ENCODE measurements around the gene TPD52L2. TPM values are rescaled to one million over a fixed set of nuclear protein-coding genes. Genes with fewer than 3 reads are reported as not detected.
"Not testable (repeated sequence)": the region's sequence is repeated elsewhere in the genome, so short reads cannot be mapped to it uniquely, and the experiment has no call there.

Gene TPD52L2
- total RNA-seq, 1 donor from 2014 or later, result 78.0 TPM

DNA sequence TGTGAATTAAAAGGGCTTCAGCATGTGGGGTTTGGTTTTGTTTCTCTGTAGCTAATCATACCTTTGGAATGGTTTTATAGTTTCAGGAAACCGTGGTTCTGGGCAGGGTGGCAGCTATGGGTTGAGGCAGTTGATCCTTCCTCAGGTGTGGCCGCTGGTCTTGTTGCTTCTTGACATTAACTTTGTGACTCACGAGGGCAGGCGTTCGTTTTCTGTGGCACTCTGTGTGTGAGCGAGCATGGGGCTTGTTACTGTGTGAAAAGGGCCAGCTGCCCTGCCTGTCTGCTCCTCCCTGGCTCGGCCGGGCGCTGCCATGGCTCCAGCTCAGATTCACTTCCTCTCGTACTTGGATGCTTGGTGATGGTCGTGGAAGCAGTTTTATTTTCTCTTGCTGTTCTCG is 46.1 kb downstream of the TPD52L2 start:
- intact Hi-C loops (cut with micrococcal nuclease), result no loop called here
- no peak for DNase-seq
- ATAC-seq, result no peak

DNA sequence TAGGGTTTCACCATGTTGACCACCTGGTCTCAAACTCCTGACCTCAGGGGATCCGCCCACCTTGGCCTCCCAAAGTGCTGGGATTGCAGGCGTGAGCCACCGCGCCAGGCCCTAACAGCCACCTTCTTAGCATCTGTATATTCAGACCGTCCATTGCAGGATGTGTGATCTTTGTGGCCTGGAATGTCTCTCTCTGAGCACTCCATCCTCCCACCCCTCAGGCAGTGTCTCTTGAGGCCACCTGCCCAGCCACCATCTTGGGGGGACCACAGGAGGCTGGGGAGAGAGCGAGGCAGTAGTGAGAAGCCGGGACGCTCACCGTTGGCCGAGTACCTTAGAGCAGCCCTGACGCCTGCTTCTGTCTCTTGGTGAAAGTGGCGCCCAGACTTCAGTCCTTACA is 48.7 kb downstream of the TPD52L2 start:
- ATAC-seq (no peak), DNase-seq (no peak)
- intact Hi-C loops (cut with micrococcal nuclease), result no loop called here

DNA sequence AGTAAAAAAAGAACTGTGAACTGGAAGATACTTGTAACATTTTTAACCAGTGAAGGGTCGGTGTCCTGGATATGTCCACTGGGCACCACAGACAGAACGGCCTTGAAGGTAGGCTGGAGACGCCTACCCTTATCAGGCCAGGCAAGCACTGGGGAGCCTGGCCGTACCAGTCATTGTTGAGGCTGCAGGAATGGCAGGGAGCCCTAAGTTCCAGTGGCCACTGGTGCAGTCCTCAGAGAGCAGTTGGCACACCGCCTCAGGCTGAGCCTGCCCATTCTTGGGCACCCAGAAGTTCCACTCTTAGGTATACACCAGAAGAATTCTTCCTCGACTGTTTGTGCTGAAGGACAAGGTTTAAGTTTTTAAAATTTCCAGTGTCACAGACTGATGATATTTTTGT is 50.4 kb downstream of the TPD52L2 start:
- intact Hi-C loops (cut with micrococcal nuclease), result no loop called here
- DNase-seq (peak; percentile 83), ATAC-seq (peak; percentile 93)

DNA sequence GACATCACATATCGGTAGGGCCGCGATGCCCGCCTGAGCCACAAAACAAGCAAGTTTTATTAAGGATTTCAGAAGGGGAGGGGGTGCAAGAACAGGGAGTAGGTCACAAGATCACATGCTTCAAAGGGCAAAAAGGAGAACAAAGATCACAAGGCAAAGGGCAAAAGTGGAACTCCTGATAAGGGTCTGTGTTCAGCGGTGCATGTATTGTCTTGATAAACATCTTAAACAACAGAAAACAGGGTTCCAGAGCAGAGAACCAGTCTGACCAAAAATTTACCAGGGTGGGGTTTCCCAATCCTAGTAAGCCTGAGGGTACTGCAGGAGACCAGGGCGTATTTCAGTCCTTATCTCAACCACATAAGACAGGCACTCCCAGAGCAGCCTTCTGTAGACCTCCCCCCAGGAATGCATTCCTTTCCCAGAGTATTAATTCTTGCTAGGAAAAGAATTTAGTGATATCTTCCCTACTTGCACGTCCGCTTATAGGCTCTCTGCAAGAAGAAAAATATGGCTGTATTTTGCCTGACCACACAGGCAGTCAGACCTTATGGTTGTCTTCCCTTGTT is 51.4 kb downstream of the TPD52L2 start:
- DNase-seq; intact Hi-C loops (cut with micrococcal nuclease); ATAC-seq: not testable (repeated sequence)

DNA sequence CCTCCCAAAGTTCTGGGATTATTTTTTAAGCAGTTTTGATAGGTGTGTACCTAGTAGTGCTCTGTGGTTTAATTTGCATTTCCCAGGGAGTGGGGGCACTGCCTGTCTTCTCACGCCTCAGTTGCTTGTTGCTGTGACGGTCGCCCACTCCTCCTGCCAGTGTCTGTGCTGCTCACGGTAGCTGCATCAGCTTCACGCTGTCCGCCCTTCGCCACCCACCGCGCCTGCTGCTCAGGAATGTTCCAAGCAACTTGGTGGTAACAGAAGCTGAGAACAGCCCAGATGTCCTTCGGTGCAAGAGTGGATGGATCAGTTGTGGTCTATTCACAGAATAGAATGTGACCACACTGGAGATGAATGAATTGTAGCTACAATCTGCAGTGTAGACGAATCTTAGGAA is 52.7 kb downstream of the TPD52L2 start:
- intact Hi-C loops (cut with micrococcal nuclease), result no loop called here
- DNase-seq (no peak), ATAC-seq (no peak)

DNA sequence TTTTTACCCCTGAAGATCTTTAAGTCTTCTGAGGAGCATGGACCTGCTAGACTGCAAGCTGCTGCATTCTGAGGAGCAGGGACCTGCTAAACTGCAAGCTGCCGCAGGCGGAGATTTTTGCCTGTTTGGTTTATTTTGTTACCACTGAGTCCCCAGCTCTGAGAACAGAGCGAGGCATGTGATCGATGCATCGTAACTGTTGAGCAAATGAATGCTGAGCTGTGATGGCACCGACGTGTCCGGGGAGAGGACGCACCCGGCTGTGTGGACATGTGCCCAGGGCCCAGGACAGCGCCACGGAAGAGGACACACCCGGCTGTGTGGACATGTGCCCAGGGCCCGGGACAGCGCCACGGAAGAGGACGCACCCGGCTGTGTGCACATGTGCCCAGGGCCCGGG is 54.1 kb downstream of the TPD52L2 start:
- intact Hi-C loops (cut with micrococcal nuclease), result no loop called here
- DNase-seq, result no peak
- no peak for ATAC-seq

DNA sequence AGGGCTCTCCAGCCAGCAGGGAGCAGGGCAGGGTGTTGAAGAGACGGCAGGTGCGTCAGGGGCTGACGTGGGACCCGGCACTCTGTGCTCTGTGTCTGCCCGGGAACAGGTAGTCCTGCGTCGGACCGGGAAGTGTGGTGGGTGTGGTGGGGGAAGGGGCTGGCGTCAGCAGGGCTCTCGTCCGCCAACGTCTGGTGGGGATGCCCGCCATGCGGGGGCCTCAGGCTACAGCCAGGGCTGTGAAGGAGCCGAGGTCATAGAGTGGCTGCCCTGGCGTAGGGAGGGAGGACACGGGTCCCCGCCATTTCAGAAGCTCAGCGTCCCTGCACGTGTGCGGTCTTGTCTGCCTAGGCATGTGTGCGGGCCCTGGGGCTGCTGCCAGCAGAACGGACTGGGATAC is 55.2 kb downstream of the TPD52L2 start:
- DNase-seq (no peak), ATAC-seq (no peak)
- intact Hi-C loops (cut with micrococcal nuclease), result no loop called here

DNA sequence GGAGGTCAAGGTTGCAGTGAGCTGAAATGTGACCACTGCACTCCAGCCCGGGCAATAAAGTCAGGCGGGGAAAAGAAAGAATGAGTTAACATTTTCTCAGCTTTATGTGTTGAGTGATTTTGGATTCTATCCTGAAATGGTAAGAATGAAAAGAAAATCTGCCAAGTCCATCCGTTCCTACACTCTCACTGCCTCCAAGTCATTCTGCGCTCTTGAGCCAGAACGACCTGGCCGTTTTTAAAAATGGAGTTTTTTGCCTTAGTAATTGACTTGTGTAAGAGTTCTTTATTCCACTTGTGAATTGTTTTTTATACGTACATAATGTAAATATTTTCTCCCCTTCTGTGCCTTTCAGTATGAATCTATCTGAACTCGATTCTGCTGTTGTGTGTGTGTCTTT is 58.6 kb downstream of the TPD52L2 start:
- intact Hi-C loops (cut with micrococcal nuclease), result no loop called here
- DNase-seq, result no peak
- ATAC-seq, result no peak

DNA sequence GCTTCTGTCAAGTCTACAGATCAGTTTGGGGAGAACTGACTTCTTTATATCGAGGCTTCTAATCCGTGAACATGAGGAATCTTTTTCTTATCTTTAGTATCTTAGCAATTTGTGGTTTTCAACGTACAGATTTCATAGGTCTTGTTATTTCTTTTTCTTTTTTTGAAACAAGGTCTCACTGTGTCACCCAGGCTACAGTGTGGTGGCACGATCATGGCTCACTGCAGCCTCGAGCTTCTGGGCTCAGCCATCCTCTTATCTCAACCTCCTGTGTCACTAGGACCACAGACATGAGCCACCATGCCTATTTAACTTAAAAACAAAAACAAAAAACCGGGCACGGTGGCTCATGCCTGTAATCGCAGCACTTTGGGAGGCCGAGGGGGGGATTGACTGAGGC is 59.2 kb downstream of the TPD52L2 start:
- no peak for DNase-seq

DNA sequence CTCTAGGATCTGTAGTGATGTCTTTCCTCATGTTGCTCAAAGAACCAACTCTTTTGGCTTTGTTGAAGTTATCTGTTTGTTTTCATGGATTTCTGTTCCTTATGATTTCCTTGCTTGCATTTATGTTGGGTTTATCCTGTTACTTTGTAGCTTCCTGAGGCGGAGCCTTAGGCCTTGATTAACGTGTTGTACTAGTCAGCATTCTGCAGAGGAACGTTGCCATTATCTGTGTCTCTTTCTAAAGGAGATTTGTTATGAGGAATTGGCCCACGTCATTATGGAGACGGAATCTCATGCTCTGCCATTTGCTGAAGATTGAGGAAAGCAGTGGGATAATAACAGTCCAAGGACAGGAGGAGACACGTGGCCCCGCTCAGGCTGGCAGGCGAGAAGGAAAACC is 61.2 kb downstream of the TPD52L2 start:
- intact Hi-C loops (cut with micrococcal nuclease), result no loop called here
- no peak for DNase-seq
- no peak for ATAC-seq

More for the DNA sequence above, 59.2 kb downstream of the TPD52L2 start:
- ATAC-seq, result no peak
- intact Hi-C loops (cut with micrococcal nuclease), result no loop called here

DNA sequence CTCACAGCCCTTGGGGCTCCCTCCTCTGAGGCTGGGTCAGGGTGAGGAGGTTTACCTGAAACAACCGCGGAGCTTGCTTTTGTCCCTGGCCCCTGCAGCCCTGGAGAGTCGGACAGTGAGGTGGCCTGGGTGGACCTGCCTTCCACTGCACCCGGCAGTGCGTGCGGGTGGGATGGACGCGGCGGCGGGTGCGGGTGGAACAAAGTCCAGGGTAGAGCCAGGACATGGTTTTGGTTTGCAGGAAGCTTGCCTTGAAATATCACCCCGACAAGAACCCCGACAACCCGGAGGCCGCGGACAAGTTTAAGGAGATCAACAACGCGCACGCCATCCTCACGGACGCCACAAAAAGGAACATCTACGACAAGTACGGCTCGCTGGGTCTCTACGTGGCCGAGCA is 64.0 kb downstream of the TPD52L2 start:
- intact Hi-C loops (cut with micrococcal nuclease), result no loop called here
- no peak for DNase-seq
- no peak for ATAC-seq

DNA sequence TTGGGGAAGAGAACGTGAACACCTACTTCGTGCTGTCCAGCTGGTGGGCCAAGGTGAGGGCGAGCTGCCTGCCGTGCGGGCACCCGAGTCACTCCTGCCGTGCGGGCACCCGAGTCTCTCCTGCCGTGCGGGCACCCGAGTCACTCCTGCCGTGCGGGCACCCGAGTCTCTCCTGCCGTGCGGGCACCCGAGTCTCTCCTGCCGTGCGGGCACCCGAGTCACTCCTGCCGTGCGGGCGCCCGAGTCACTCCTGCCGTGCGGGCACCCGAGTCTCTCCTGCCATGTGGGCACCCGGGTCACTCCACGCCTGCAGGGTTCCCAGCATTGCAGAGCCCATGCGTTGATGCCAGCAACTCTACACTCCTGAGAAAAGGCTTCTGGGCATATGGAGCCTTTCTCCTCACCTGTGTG is 64.4 kb downstream of the TPD52L2 start:
- ATAC-seq; intact Hi-C loops (cut with micrococcal nuclease); DNase-seq: not testable (repeated sequence)

DNA sequence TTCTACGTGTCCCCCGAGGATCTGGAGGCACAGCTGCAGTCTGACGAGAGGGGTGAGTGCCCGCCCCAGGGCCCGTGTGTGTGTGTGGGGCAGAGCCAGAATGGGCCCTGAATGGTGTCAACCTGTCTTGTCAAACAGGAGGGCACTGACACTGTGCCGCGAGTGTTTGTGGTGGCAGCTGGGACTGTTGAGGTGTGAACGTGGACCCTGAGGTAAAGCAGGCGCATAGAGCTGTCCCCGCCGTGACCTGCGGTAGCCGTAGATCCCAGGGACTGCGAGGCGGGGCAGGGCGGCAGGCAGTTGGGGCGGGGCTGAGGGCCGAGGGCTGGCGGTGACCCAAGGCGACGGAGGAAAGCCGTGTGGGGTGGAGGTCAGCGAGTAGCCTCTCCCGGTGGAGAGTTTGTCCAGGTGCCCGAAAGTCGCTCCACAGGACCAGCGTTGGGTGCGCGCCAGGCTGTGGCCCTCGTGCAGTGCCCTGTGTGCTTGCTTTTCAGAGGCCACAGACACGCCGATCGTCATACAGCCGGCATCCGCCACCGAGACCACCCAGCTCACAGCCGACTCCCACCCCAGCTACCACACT is 66.0 kb downstream of the TPD52L2 start:
- DNase-seq (peak; percentile 91), ATAC-seq (peak; percentile 95)
- intact Hi-C loops (cut with micrococcal nuclease), result no loop called here

DNA sequence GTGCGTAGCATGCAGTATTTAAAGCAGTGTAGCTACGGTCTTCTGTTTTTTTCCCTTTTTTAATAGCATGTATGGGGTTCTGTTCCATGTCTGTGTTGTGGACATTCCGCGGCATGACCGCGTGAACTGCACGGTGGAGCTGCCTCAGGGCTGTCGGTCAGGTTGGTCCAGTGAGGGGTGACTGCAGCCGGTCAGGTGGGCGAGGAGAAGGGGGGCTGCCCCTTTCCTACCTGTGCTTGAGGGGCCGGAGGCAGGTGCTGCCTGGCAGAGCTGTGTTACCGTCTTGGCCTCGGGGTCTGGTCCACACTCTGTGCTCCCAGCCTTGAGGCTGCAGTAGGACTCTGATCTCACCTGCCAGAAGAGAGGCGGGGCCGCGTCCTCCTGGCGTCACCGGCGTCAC is 66.7 kb downstream of the TPD52L2 start:
- no peak for ATAC-seq
- intact Hi-C loops (cut with micrococcal nuclease), result no loop called here

DNA sequence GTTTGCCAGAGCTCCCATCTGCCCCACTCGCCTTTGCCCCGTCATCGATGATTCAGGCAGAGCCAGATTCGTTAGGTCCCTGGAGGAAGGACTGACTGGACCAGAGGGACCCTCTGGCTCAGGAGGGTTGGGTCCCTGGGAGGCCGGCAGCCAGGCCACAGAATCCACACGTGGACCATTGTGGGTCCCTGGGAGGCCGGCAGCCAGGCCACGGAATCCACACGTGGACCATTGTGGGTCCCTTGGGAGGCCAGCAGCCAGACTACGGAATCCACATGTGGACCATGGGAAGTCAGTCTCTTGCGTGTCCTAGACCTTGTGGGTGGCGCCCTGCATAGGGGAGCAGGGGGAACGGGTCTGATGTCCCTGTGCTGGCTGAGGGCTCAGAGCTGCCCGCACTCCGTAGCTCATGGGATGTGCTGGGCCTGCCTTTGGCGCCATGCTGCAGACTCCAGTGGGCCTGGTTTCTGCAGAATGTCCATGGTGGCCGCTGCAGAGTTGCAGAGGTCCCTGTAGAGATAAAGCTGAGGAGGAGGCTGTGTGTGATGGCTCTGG is 67.6 kb downstream of the TPD52L2 start:
- no peak for DNase-seq
- ATAC-seq, result no peak
- intact Hi-C loops (cut with micrococcal nuclease), result no loop called here

More for the DNA sequence above, 66.7 kb downstream of the TPD52L2 start:
- no peak for DNase-seq

DNA sequence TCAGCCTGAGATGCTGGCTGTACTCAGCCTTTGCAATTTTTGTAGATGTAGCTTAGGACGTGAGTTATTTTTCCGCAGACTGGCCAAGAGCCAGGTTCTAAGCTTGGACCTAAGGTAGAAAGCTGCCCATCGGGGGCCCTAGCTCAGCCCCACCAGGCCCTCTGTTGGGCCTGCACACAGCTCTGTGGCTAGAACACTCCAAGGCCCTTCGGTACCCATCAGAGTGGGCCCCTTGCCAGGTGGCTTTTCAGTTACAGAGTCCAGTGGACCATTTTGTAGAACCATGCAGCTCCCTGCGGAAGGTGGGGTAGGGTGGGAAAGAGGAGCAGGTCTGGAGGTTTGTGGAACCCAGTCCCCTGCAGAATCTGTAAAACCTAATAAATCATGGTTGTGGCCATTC is 68.6 kb downstream of the TPD52L2 start:
- intact Hi-C loops (cut with micrococcal nuclease), result no loop called here
- ATAC-seq (no peak), DNase-seq (no peak)

DNA sequence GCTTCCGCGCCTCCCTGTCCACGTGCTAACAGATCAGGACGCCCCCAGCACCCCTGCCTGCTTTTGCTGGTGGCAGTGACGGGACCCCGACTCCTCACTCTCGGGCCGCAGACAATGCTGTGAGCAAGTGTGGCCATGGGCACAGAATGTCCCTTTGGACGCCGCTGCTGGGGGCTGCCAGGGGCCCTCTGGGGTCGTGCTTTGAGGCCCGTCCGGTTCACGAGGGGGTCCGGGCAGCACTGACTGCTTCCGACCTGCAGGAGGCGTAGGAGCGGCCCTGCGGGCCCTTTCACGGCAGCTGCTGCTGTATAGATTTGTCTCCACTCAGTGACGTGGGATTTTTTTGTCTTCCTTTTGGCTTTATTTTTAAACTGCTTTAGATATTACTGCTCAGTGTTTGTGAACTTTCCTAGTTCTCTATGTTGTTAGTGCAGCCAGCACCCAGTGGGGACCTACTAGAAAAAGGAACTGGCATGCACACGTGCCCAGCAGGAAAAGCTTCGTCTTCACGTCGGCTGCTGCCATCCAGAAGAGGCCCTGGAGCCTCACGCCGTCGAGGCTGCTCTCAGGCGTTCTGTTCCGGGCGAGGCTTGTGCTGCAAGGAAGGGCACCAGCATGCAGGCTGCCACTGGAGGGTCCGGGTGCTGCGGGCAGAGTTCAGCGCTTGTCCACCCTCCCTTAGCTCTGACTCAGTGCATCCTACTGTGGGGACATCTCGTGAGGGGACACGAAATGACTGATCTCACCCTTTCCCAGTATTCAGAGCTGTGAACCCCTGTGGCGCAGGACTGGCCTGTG is 69.4 kb downstream of the TPD52L2 start:
- DNase-seq (peak; percentile 37), ATAC-seq (no peak)
- intact Hi-C loops (cut with micrococcal nuclease), result no loop called here

DNA sequence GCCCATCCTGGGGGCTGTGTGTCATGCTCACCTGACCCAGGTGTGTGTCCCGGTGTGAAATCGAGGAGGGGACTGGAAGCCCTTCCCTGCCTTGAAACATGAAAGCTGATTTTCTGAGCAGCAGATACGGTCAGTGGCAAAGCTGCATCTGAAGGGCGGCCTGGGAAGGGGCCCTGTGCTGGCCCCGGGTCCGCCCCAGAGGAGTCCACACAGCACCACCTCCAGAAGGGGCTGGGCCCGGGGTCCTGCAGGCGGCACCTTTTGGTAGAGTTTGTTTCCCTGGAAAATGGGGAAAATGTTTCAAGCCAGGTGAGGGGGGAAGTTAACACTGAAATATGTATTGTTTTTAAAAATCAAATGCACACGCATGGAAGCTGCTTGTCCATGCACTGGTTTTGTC is 70.4 kb downstream of the TPD52L2 start:
- intact Hi-C loops (cut with micrococcal nuclease), result no loop called here
- ATAC-seq, result no peak
- no peak for DNase-seq

DNA sequence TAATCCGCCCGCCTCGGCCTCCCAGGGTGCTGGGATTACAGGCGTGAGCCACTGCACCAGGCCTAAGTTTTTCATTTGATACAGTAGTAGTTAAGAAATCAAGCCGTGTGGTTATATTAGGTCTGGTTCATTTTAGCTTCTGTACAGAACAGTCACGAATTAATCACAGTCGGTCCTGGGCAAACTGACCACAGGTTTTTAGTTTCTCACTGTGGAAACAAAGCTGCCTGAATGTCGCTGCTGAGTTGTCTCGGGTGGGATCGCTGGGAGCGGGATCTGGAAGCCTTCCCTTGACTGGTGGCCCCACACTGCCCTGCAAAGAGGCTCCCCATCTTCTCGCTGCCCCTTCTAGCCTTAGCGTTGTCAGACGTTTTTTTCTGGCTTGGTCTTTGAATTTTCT is 72.5 kb downstream of the TPD52L2 start:
- DNase-seq (no peak), ATAC-seq (no peak)
- intact Hi-C loops (cut with micrococcal nuclease), result no loop called here

All from left ventricle myocardium superior (tissue), 1 donor.